A673 (cell line): ENCODE results near the gene ST6GALNAC4. TPM values are rescaled to one million over a fixed set of nuclear protein-coding genes. Genes with fewer than 3 reads are reported as not detected.

Source experiments
- BruUV-seq: library from RNA; stranded (reverse); fragments of 400-500 nt; replicated peaks from 2 replicates; lab custom pipeline; 2021; lab: Mats Ljungman, UMichigan
- CTCF ChIA-PET: fragments of 300-600 bp; sonication (Branson Sonifier 250); formaldehyde crosslinking; loops from one replicate; lab custom pipeline; 2022; ENCODE audit warnings: antibody characterized with exemption; lab: Charles Lee
- POLR2A ChIA-PET: fragments of 300-600 bp; sonication (Branson Sonifier 250); formaldehyde crosslinking; loops from one replicate; lab custom pipeline; 2022; ENCODE audit warnings: antibody characterized with exemption; ENCODE audit not compliant: low non-redundant PET; lab: Charles Lee
- DNase-seq: peaks from one replicate; pipeline ENCODE4 v3.0.0-alpha.2; 2015; ENCODE audit warnings: low spot score
- H3K27ac ChIP-seq: fragments of 200-600 bp; sonication (generic); 2 replicates; pipeline ENCODE4 v1.5.1; 2016; ENCODE audit warnings: mixed run types, low read depth, mild to moderate bottlenecking, mixed read lengths, antibody characterized with exemption, low read length; ENCODE audit not compliant: poor library complexity, severe bottlenecking
- H3K27me3 ChIP-seq: fragments of 200-600 bp; sonication (generic); replicated peaks from 2 replicates; pipeline ENCODE4 v1.6.1; 2017; ENCODE audit warnings: mixed run types, low read depth, mild to moderate bottlenecking, mixed read lengths, antibody characterized with exemption, low read length; ENCODE audit not compliant: insufficient read depth, poor library complexity
- H3K36me3 ChIP-seq: fragments of 200-600 bp; sonication (generic); 2 replicates; pipeline ENCODE4 v1.6.1; 2016; ENCODE audit warnings: mixed run types, mild to moderate bottlenecking, mixed read lengths, antibody characterized with exemption, low read length; ENCODE audit not compliant: insufficient read depth, poor library complexity, severe bottlenecking
- H3K4me1 ChIP-seq: fragments of 200-600 bp; sonication (generic); 2 replicates; pipeline ENCODE4 v1.6.1; 2017; ENCODE audit warnings: mixed run types, mild to moderate bottlenecking, mixed read lengths, antibody characterized with exemption, low read length; ENCODE audit not compliant: insufficient read depth, poor library complexity, severe bottlenecking
- H3K4me3 ChIP-seq: fragments of 200-600 bp; sonication (generic); 2 replicates; pipeline ENCODE4 v1.5.1; 2016; ENCODE audit warnings: low read depth, mixed run types, mild to moderate bottlenecking, mixed read lengths, low read length; ENCODE audit not compliant: poor library complexity, severe bottlenecking
- H3K9me3 ChIP-seq: fragments of 200-600 bp; sonication (generic); 2 replicates; pipeline ENCODE4 v1.6.1; 2016; ENCODE audit warnings: mixed run types, low read depth, mild to moderate bottlenecking, mixed read lengths, antibody characterized with exemption, low read length; ENCODE audit not compliant: poor library complexity, severe bottlenecking
- CTCF ChIP-seq: fragments of 300-800, 200-600 bp; sonication (generic); conservative IDR thresholded peaks from 2 replicates; pipeline ENCODE4 v1.5.1; 2017; ENCODE audit warnings: low read depth, mild to moderate bottlenecking, antibody characterized with exemption, low read length, moderate library complexity, mixed read lengths
- EZH2 ChIP-seq: fragments of 200-600 bp; sonication (generic); IDR thresholded peaks from 2 replicates; pipeline ENCODE4 v1.6.1; 2017; ENCODE audit warnings: borderline replicate concordance, low read depth, mild to moderate bottlenecking, mixed read lengths, antibody characterized with exemption, low read length; ENCODE audit not compliant: poor library complexity, severe bottlenecking
- intact Hi-C: fragments of 100-400 bp; cut with micrococcal nuclease; formaldehyde crosslinking; loops from one replicate; pipeline ENCODE4 v1.10.0; 2022; ENCODE audit not compliant: unreplicated experiment
- total RNA-seq: library from RNA; stranded (reverse); gene quantifications from 2 replicates; pipeline ENCODE4 v1.2.3, GENCODE V29; 2021

ST6GALNAC4 gene
- total RNA-seq, 1 experiment from 2014 or later = 11.8 TPM

DNA sequence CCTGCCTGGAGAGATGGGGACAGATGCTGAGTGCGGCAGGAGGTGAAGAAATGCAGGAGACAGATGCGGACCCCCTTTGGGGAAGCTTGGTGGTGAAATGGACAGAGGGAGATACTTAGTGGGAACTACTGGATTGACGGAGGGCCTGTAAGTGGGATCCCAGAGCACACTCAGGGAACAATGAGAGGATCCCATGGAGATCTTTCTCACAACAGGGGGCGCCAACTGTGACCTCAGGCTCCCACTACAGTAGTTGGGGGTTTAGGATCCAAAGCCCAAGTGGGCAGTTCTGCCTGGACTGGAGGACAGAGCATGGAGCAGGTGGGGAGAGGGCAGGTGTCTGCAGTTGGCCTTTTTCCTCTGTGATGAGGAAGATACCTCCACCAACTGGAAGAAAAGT, 17.4 kb upstream of the ST6GALNAC4 start:
- Histone ChIP-seq H3K9me3 (no peaks in the 10 kb centered on the region), H3K4me1 (peaks cover 23% of the 10 kb centered on the region), H3K27me3 (no peaks in the 10 kb centered on the region), H3K36me3 (peaks cover 6% of the 10 kb centered on the region), H3K27ac (no peak overlapping the region), H3K4me3 (no peak overlapping the region)
- intact Hi-C loops = no loop called here
- no peak for DNase-seq
- no TSS peak for BruUV-seq
- no peak for TF ChIP-seq CTCF
- TF ChIP-seq EZH2 = no peak
- ChIA-PET CTCF (no interaction called here), POLR2A (no interaction called here)

- DNase-seq = peak; percentile 59
- no TSS peak for BruUV-seq
- Histone ChIP-seq H3K4me1 (peaks cover 16% of the 10 kb centered on the region), H3K36me3 (peaks cover 6% of the 10 kb centered on the region), H3K27ac (no peak overlapping the region), H3K9me3 (no peaks in the 10 kb centered on the region), H3K27me3 (no peaks in the 10 kb centered on the region), H3K4me3 (peak overlapping the region; percentile 47)
- TF ChIP-seq EZH2 = no peak
- no peak for TF ChIP-seq CTCF
- intact Hi-C loops = no loop called here
- CTCF ChIA-PET = no interaction called here
- POLR2A ChIA-PET = interaction anchor here (0.6 kb wide), 1 partner anchor 228 kb away, joined by 7 read pairs; no protein-coding TSS in a partner anchor
Observed at GRCh38 chr9:127931092-127931881, 14.4 kb upstream of the ST6GALNAC4 start.

GRCh38 chr9:127930231-127931091, 13.6 kb upstream of the ST6GALNAC4 start, which contains the start of gene PIP5KL1:
TSS of gene PIP5KL1 (minus strand) at chr9:127930777. CDS start at chr9:127930752, 25 bp downstream.
- DNase-seq = peak; percentile 82
- Histone ChIP-seq H3K27ac (no peak within 1 kb of the TSS), H3K9me3 (no peaks in the 10 kb centered on the region), H3K4me3 (peak within 1 kb of the TSS; percentile 47), H3K4me1 (peaks cover 10% of the 10 kb centered on the region), H3K36me3 (peaks cover 6% of the 10 kb centered on the region), H3K27me3 (no peaks in the 10 kb centered on the region)
- TF ChIP-seq EZH2 (no peak), CTCF (no peak)
- POLR2A ChIA-PET = no interaction called here
- CTCF ChIA-PET = interaction anchor here (0.7 kb wide), 1 partner anchor 9 kb away, joined by 3 read pairs; no protein-coding TSS in a partner anchor
- intact Hi-C loops = no loop called here
- no TSS peak for BruUV-seq
